Sigmoid colon (tissue), 7 donors: ENCODE results near the gene SPRR2E. TPM values are rescaled to one million over a fixed set of nuclear protein-coding genes. Genes with fewer than 3 reads are reported as not detected.

Experiments used
- DNase-seq: peaks from one replicate; pipeline ENCODE4 v3.0.0-alpha.2; 2019
- H3K27ac ChIP-seq, 4 donors: fragments of 200-600 bp; sonication (generic); one replicate each; pipeline ENCODE4 v1.5.1; 2016 to 2019; ENCODE audit warnings: mild to moderate bottlenecking in 1 of 4
- H3K27me3 ChIP-seq, 3 donors: fragments of 200-600 bp; sonication (generic); one replicate each; pipeline ENCODE4 v1.5.1; 2019; ENCODE audit warnings: mild to moderate bottlenecking in 1 of 3
- H3K36me3 ChIP-seq, 4 donors: fragments of 200-600 bp; sonication (generic); one replicate each; pipeline ENCODE4 v1.5.1; 2016 to 2019
- H3K4me1 ChIP-seq, 4 donors: fragments of 200-600 bp; sonication (generic); one replicate each; pipeline ENCODE4 v1.5.1; 2017 to 2019
- H3K4me3 ChIP-seq, 4 donors: fragments of 200-600 bp; sonication (generic); one replicate each; pipeline ENCODE4 v1.5.1; 2017 to 2019; ENCODE audit warnings: mild to moderate bottlenecking in 2 of 4, moderate library complexity in 1 of 4
- H3K9me3 ChIP-seq, 4 donors: fragments of 200-600 bp in 3 of 4; sonication (generic) in 3 of 4; one replicate each; pipeline versions ENCODE4 v1.5.1 to v1.6.1; 2013 to 2019
- EP300 ChIP-seq, 4 donors: sonication (generic); formaldehyde crosslinking; IDR thresholded peaks; one replicate each; pipeline ENCODE4 v1.6.1; 2017; ENCODE audit warnings: antibody characterized with exemption in 4 of 4
- POLR2A ChIP-seq, 2 donors: fragments of 450-650 bp; IDR thresholded peaks; one replicate each; pipeline ENCODE4 v1.6.1; 2016; ENCODE audit warnings: antibody characterized with exemption in 2 of 2, mild to moderate bottlenecking in 2 of 2, moderate library complexity in 2 of 2
- POLR2AphosphoS5 ChIP-seq, 4 donors: sonication (generic); formaldehyde crosslinking; IDR thresholded peaks; one replicate each; pipeline ENCODE4 v1.6.1; 2017; ENCODE audit warnings: antibody characterized with exemption in 4 of 4
- whole genome bisulfite sequencing, 2 donors: extraction: QIAGEN DNeasy Blood & Tissue Kit; methylation state at CpG; one replicate each; pipeline ENCODE4 v1.1.7; 2013; 5-methylcytosine and 5-hydroxymethylcytosine counted together
- intact Hi-C: fragments of 100-400 bp; cut with DNase I; formaldehyde crosslinking; loops from one replicate; pipeline ENCODE4 v1.15.1; 2023
- polyA plus RNA-seq, 3 donors: library from polyadenylated mRNA; stranded (reverse); fragments of 200-250 nt; gene quantifications; one replicate each; pipeline ENCODE4 v1.2.3, GENCODE V29; 2013
- total RNA-seq, 4 donors: library from RNA; depleted of rRNA; stranded (reverse); fragments of >200 nt; gene quantifications; one replicate each; pipeline ENCODE4 v1.1.0, GENCODE V29; 2016
- TF ChIP-seq, protein P1 (sequence below), 4 experiments: fragments of 450-650 bp in 3 of 4; fragments of 200-600 bp in 1 of 4; IDR thresholded peaks; one replicate each; pipeline ENCODE4 v1.5.1; 2016 to 2019; ENCODE audit warnings: antibody characterized with exemption in 4 of 4, mild to moderate bottlenecking in 3 of 4, moderate library complexity in 2 of 4
- donor health status: healthy with polysubstance abuse.
- donor health status: Bipolar disorder and iron deficiency.
- donor health status: healthy.

The SPRR2E gene
- total and polyA plus RNA-seq, 7 donors, result 0.16 to 1.8 TPM; not detected in 5

GRCh38 chr1:153071511-153071910 lies 22.8 kb downstream of the SPRR2E start, which contains the start of gene SPRR2B:
TSS of gene SPRR2B (minus strand) at chr1:153071611. CDS start at chr1:153070839, 772 bp downstream.
- DNase-seq, result no peak
- intact Hi-C loops, result no loop called here
- Histone ChIP-seq H3K9me3 (no peaks in the 10 kb centered on the region), H3K4me3 (no peak within 1 kb of the TSS), H3K27ac (no peak within 1 kb of the TSS), H3K27me3 (no peaks in the 10 kb centered on the region), H3K36me3 (no peaks in the 10 kb centered on the region), H3K4me1 (no peaks in the 10 kb centered on the region)
- WGBS, 2 donors, result 60 to 91% methylated on average over 2 of the region's 2 CpGs
- TF ChIP-seq, protein P1, sequence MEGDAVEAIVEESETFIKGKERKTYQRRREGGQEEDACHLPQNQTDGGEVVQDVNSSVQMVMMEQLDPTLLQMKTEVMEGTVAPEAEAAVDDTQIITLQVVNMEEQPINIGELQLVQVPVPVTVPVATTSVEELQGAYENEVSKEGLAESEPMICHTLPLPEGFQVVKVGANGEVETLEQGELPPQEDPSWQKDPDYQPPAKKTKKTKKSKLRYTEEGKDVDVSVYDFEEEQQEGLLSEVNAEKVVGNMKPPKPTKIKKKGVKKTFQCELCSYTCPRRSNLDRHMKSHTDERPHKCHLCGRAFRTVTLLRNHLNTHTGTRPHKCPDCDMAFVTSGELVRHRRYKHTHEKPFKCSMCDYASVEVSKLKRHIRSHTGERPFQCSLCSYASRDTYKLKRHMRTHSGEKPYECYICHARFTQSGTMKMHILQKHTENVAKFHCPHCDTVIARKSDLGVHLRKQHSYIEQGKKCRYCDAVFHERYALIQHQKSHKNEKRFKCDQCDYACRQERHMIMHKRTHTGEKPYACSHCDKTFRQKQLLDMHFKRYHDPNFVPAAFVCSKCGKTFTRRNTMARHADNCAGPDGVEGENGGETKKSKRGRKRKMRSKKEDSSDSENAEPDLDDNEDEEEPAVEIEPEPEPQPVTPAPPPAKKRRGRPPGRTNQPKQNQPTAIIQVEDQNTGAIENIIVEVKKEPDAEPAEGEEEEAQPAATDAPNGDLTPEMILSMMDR (IDR thresholded peaks at IDR 0.05), result no peak
- TF ChIP-seq EP300 (IDR thresholded peaks at IDR 0.05) (no peak), POLR2AphosphoS5 (IDR thresholded peaks at IDR 0.05) (no peak)

GRCh38 chr1:153070243-153070642 lies 24.1 kb downstream of the SPRR2E start:
- intact Hi-C loops, result no loop called here
- H3K27me3 ChIP-seq, result no peaks in the 10 kb centered on the region
- TF ChIP-seq EP300 (IDR thresholded peaks at IDR 0.05) (no peak), POLR2AphosphoS5 (IDR thresholded peaks at IDR 0.05) (no peak), POLR2A (IDR thresholded peaks at IDR 0.05) (no peak)
- TF ChIP-seq, protein P1 (IDR thresholded peaks at IDR 0.05), result no peak
- 53 to 74% methylated on average over 2 of the region's 2 CpGs for WGBS, 2 donors
- no peak for DNase-seq
- H3K36me3 ChIP-seq, result no peaks in the 10 kb centered on the region
- H3K4me3 ChIP-seq, result no peak overlapping the region
- no peaks in the 10 kb centered on the region for H3K9me3 ChIP-seq
- H3K4me1 ChIP-seq, result no peaks in the 10 kb centered on the region
- H3K27ac ChIP-seq, result no peak overlapping the region

DNA sequence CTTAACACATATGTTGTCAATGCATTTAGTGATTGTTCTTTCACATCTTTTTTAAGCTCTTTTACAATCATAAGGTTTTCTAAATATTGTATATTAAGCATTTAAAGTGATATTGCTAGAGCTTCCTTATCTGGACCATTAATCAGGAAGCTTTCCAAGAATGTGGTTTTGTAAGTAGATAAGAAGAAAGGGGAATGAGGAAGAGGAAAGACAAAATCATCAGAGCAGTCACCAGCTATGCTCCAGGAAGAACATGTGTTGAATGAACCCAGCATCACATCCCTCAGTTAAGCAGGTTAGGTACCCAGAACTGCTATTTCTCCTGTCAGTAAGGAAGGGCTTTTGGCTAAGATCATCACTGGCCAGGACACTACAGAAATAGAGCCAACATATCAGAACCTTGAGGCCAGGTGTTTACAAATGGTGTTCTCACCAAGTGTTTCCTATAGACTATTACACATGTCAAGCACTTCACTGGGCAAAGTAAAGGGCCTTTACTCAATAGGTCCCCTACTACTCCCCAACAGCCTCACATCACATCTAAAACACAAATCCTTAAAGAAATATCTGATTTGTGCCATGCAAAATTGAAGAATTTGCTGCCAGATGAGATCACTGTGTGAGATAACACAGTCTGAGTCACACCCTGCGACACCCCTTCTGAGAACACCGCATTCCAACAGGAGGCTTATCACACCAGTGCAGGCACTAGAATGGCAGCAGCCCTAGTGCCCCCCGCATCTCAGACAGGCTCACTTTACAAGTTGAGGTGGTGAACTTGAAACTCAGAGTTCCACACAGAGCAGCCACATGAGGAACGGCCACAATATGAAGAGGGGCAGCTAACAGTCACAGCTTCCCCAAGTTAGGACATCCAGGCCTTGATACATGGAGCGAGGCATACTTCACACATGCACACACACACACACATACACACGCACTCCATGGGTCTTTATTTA lies 35.2 kb downstream of the SPRR2E start:
- intact Hi-C loops, result no loop called here
- no peak overlapping the region for H3K27ac ChIP-seq
- H3K4me3 ChIP-seq, result no peak overlapping the region
- 71 to 77% methylated on average over 6 of the region's 6 CpGs for WGBS, 2 donors
- no peaks in the 10 kb centered on the region for H3K36me3 ChIP-seq
- no peaks in the 10 kb centered on the region for H3K4me1 ChIP-seq
- TF ChIP-seq POLR2AphosphoS5 (IDR thresholded peaks at IDR 0.05) (no peak), EP300 (IDR thresholded peaks at IDR 0.05) (no peak), POLR2A (IDR thresholded peaks at IDR 0.05) (no peak)
- TF ChIP-seq, protein P1 (IDR thresholded peaks at IDR 0.05), result no peak
- no peaks in the 10 kb centered on the region for H3K27me3 ChIP-seq
- no peak for DNase-seq
- no peaks in the 10 kb centered on the region for H3K9me3 ChIP-seq

DNA sequence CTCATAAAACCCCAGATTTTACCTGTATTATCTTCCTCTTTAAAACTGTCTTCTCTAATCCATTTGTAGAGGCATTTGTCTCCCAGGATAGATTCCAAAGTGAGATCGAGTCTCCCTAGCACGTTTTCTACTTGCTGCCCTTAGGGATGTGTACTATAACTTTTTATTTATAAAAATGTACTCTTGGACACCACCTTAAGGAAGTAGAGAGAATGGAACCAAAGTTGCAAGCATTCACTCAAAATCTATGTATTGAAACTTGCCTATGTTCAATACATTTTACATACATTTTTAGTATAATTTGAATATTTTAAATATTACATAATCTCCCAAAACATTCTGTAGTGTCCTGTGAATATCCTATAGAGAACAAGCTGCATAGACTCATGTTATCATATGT lies 36.2 kb downstream of the SPRR2E start:
- TF ChIP-seq POLR2AphosphoS5 (IDR thresholded peaks at IDR 0.05) (no peak), EP300 (IDR thresholded peaks at IDR 0.05) (no peak), POLR2A (IDR thresholded peaks at IDR 0.05) (no peak)
- TF ChIP-seq, protein P1 (IDR thresholded peaks at IDR 0.05), result no peak
- Histone ChIP-seq H3K27me3 (no peaks in the 10 kb centered on the region), H3K4me3 (no peak overlapping the region), H3K27ac (no peak overlapping the region), H3K4me1 (no peaks in the 10 kb centered on the region), H3K9me3 (peaks cover 0 to 3% (median 0%) of the 10 kb centered on the region in 4 donors), H3K36me3 (no peaks in the 10 kb centered on the region)
- DNase-seq, result no peak
- WGBS, 2 donors, result 56 to 60% methylated on average over 2 of the region's 2 CpGs
- intact Hi-C loops, result no loop called here
